GM18951 (cell line): ENCODE results near the gene RALGPS1.

Experiments
- POLR2A ChIP-seq: IDR thresholded peaks from 4 replicates; pipeline ENCODE4 v1.6.1; 2011; ENCODE audit warnings: mild to moderate bottlenecking; ENCODE audit not compliant: insufficient read length, insufficient read depth; ENCODE audit errors: extremely low read depth
- in situ Hi-C: fragments of 300-500 bp; cut with MboI; formaldehyde crosslinking; loops from one replicate; pipeline ENCODE4 v1.12.0; 2022; ENCODE audit warnings: low sequenced_read_pairs, mixed read lengths, inconsistent platforms; ENCODE audit not compliant: unreplicated experiment

Gene RALGPS1

DNA sequence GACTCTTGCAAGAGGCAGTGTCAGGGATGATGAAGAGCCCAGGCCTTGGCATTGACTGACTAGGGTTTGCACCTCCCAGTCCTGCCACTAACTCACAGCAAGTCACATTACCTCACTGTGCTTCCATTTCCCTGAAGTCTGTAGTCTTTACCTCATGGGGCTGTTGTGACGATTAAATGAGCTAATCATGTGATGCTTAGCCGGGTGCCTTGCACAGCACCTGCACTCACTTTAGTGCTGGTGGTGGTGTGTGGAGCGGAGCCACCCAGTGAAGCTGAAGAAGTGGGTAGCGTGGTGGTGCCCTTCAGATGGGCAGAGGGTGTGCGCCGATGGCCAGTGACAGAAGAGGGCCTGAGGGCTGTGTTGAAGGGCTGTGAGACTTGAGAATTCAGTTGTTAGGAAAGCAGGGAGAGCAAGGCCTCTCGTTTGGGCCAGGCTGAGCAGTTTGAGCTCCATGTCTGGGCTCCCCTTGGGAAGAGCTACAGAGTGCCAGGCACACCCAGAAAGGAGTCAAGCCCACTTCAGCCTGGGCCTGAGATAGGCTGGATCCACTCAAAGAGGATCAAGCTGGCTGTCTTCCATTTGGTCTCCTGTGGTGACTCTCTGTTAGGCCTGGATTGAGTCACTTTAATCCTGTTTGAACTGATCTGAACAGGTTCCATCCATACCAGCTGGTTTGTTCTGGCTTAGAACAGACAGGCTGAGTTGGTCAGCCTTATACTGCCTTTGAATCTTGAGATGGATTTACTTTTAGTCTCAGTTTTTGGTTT is 42.5 kb downstream of the RALGPS1 start:
- TF ChIP-seq POLR2A, result no peak
- in situ Hi-C loops, result no loop called here

DNA sequence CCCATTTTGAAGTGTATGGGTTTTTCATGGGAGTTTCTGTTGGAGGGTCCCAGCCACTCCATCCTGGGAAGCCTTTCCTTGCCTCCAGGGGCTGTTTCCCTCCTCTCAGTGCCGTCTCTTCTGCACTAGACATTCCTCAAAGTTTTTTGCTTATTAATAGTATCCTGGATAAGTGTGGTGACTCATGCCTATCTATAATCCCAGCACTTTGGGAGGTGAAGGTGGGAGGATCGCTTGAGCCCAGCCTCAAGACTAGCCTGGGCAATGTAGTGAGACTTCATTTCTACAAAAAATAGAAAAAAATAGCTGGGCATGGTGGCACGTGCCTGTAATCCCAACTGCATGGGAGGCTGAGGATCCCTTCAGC is 43.1 kb downstream of the RALGPS1 start:
- in situ Hi-C loops, result no loop called here
- TF ChIP-seq POLR2A, result no peak

DNA sequence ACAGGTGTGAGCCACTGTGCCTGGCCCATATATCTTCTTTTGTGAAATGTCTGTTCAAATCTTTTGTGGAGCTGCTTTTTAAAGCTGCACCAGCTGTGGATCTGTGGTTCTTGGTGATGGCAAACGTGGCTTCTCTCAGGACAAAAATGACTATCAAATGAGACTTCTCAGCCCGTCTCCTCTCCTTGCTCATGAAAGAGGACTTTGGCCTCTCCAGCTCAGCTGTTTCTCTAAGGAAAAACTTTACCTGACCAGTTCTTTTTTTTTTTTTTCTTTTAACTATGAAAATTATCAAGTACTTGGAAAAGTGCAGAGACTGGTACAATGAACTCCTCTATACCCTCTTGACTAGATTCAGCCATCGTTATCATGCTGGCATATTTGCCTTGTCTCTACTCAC is 44.8 kb downstream of the RALGPS1 start:
- in situ Hi-C loops, result no loop called here

DNA sequence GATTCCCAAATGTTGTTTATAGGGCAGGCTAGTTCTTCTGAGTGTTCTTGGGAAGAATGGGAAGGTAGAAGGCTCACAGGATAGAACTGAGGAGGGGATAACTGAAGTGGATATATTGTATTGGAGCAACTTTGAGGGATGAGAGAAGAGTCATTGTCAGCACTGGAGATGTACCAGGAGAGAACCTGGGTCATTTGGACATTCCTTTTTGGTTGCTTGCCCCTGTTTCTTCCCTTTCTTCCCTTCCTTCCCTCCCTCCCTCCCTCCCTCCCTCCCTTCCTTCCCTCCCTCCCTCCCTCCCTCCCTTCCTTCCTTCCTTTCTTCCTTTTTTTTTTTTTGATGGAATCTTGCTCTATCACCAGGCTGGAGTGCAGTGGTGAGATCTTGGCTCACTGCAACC is 45.3 kb downstream of the RALGPS1 start:
- in situ Hi-C loops, result loop anchor here (10.0 kb wide), 1 partner anchor 225 kb away; no protein-coding TSS in a partner anchor
- no peak for TF ChIP-seq POLR2A

More for the DNA sequence above, 44.8 kb downstream of the RALGPS1 start:
- TF ChIP-seq POLR2A, result no peak

DNA sequence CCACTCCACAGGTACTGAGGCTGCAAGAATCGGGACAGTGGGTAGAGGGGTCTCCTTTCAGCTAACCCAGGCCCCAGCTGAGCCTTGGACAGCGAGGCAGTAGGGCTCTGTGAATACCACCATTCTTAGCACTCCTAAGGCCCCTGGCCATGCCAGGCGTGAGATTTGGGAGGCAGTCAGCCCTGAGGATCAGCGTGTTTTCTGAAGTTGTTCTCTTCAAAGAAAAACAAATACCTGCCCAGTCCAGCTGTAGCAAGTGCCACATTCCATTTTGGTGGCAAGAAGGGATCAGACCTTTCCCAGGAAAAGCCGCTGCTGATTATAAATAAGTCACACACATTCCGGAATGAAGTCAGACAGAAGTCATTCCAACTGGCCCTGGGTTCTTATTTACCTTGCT is 47.8 kb downstream of the RALGPS1 start:
- in situ Hi-C loops, result loop anchor here (10.0 kb wide), 1 partner anchor 222 kb away; no protein-coding TSS in a partner anchor
- TF ChIP-seq POLR2A, result no peak

DNA sequence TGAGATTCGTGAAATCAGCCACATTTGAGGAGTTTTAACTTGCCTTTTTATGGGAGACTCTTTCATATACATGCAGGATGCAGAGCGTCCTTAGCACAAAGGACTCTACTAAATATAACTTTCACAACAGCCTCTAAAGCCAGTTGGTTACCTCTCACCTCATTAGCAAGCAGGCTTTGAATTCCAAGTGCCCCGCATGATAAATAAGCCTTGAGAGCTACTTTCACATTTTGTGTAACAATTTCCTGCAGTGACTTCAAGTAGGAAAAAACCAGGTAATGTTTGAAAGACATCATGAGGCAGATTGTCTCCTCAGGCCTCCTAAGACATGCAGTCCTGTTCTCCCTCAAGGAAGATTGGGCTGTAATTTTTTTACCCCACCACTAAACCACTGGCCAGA is 50.5 kb downstream of the RALGPS1 start:
- no peak for TF ChIP-seq POLR2A
- in situ Hi-C loops, result loop anchor here (10.0 kb wide), 1 partner anchor 220 kb away; no protein-coding TSS in a partner anchor

DNA sequence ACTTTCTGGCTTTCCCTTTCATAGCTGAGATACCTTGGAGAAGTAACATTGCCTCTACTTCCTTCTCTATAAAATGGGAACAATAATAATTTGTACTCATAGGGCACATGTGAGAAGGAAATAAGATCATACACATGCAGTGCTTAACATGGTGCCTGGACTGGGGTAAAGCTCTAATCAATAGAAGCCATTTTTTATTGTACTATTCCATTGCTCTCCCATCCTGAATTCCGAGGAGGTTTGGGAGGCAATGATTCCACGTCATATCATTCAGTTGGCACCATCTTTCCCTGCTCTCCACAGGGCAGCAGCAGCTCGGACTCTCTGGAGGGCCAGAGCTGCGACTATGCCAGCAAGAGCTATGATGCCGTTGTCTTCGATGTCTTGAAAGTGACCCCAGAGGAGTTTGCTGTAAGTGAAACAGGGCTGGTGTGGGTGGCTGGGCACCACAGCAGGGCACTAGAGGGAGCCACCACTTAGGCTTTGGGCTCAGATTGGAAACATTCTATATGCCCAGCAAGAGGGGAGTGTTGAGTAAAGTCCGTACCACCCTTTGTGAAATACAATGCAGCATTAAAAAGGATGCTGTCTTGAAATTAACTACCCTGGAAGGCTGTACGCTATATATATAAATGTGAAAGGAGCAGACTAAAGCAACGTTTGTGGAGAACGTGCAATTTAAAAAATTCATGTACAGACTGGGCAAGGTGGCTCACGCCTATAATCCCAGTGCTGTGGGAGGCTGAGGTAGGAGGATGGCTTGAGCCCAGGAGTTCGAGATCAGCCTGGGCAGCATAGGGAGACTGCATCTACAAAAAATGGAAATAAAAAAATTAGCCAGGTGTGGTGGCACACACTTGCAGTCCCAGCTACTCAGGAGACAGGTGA is 51.2 kb downstream of the RALGPS1 start:
- TF ChIP-seq POLR2A, result no peak
- in situ Hi-C loops, result loop anchor here (10.0 kb wide), 1 partner anchor 219 kb away; no protein-coding TSS in a partner anchor

DNA sequence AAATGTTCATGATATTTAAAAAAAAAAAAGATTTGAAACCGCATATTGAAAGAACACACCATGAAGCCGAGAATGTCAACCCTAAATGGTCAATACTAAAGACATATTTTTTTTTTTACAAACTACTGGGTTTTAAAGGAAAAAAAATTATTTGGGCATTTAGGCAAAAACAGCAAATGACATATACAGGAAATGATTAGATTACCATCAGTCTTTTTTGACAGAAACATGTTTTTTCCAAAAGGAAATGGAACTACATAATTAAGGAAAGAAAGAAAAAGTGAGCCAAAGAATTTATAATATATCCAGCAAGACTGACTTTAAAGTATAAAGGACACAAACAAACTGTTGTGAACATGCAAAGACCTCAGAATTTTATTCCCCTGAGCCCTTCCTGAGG is 56.7 kb downstream of the RALGPS1 start:
- in situ Hi-C loops, result no loop called here
- TF ChIP-seq POLR2A, result no peak

DNA sequence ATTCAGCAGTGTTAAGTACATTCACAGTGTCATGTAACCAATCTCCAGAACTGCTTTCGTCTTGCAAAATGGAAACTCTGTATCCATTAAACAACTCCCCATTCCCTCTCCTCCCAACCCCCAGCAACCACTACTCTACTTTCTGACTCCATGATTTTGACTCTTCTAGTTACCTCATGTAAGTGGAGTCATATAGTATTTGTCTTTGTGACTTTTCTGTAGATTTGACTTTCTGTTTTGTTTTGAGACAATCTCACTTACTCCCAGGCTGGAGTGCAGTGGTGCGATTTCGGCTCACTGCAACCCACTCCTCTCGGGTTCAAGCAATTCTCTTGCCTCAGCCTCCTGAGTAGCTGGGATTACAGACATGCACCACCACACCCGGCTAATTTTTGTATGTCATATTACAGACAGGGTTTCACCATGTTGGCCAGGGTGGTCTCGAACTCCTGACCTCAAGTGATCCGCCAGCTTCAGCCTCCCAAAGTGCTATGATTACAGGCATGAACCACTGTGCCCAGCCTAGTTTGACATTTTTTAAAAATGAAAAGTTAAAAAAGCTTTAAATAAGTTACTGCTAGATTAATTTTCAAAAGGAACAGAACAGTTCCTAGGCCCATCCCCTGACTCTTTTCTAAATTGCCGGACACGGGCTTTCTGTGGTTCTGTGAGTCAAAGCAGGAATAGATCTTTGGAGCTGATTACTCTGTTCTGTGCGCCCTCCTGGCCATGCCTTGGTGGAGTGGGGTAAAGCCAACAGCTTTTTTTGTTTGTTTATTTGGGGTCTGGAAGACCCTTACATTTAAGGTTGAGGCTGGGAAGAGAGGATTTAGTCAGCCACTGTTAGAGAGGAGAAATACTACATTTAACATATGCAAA is 59.3 kb downstream of the RALGPS1 start:
- in situ Hi-C loops, result no loop called here
- no peak for TF ChIP-seq POLR2A

DNA sequence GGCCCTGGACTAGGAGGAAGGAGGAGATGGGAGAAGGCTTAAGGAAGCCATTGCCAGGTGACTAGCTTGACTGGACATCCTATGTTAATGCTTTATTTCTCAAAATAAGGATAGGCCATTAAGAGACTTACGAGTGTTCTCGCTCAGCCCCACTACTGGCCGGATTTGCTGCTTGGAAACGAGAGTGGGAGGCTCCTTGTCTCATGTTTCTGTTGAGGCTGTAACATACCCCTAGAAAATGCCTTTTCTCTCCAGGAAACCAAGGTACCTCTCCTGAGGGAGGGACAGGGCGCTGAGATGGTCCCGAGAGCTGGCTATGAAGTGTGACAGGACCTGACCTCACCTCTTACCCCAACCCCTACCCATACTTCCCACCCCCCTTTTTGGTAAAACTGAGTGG is 60.0 kb downstream of the RALGPS1 start:
- in situ Hi-C loops, result no loop called here
- no peak for TF ChIP-seq POLR2A

DNA sequence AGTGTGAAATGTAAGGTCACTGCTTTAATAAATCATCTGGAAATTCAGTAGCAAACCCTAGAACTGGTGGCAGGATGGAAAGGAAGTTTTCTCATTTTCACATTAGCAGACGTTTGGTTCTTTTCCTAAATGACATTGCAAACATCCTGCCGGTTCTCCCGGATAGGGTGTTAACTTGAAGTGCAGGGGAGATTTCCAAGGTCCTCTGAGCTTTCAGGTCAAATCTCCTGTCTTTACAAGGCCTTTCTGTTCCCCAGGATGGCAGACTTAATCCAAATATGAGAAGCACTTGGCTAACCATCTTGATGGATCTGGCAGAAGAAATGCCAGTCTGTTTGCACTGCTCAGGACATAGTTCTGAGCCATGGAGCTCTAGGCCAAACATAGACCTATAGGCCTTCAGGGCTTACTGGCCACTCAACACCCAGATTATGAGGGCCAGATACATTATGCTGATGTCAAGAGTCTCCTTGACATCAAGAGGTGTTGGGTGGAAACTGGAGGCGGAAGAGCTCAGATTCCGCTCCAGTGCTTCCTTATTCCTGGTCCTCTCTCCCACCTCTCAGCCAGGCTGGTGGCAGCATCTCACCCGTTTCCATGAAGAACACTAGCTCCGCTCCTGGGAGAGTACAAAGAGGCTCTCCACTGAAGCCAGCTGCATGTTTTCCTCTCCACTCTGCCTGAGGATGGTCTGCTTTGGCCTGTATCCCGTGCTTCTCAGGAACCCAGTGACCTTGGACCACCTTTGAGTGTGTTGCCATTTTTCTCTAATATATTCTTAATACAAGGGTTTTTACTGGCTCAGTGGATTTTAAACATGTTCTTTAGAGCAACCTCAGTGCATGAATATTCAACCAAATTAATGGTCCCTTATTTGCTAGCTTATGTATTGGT is 61.0 kb downstream of the RALGPS1 start:
- no peak for TF ChIP-seq POLR2A
- in situ Hi-C loops, result no loop called here

DNA sequence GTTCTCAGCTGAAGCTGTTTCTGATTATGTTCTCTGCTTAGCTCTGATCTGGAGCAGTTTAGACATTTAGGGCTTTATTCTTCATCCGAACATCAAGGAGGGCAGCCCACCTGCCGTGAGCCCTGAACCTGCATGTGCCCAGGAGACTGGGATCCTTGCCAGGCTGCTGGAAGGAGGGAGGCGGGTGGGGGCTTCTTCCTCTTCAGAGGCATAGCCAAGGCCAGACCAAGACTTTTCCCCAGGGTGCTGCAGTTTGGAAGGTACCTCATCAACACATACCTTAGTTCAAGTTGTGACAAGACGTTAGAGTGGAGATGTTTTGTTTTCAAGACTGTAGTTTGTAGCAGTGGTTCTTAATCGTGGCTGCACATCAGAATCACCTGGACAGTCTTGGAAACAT is 64.9 kb downstream of the RALGPS1 start:
- in situ Hi-C loops, result no loop called here

More for the DNA sequence above, 64.9 kb downstream of the RALGPS1 start:
- TF ChIP-seq POLR2A, result no peak
